Epithelial cell of esophagus (primary cell): ENCODE measurements around the gene SCAMP1.
A peak's percentile ranks its signal among the peaks of the same experiment; 100 is the strongest.

Experiments
- DNase-seq: peaks from one replicate; pipeline ENCODE4 v3.0.0; 2010; ENCODE audit warnings: low read depth
- H3K4me3 ChIP-seq: 2 replicates; pipeline ENCODE4 v1.5.1; 2011; ENCODE audit warnings: mild to moderate bottlenecking, low read length, control low read depth
- TF ChIP-seq, protein P1 (sequence below): IDR thresholded peaks from 2 replicates; pipeline ENCODE4 v1.5.1; 2011; ENCODE audit warnings: low read depth, mild to moderate bottlenecking, low read length, control low read depth, inconsistent platforms; ENCODE audit not compliant: insufficient read depth; ENCODE audit errors: missing control alignments

Gene SCAMP1

GRCh38 chr5:78360674-78360923 lies 182 bp downstream of the SCAMP1 start:
- TF ChIP-seq, protein P1, sequence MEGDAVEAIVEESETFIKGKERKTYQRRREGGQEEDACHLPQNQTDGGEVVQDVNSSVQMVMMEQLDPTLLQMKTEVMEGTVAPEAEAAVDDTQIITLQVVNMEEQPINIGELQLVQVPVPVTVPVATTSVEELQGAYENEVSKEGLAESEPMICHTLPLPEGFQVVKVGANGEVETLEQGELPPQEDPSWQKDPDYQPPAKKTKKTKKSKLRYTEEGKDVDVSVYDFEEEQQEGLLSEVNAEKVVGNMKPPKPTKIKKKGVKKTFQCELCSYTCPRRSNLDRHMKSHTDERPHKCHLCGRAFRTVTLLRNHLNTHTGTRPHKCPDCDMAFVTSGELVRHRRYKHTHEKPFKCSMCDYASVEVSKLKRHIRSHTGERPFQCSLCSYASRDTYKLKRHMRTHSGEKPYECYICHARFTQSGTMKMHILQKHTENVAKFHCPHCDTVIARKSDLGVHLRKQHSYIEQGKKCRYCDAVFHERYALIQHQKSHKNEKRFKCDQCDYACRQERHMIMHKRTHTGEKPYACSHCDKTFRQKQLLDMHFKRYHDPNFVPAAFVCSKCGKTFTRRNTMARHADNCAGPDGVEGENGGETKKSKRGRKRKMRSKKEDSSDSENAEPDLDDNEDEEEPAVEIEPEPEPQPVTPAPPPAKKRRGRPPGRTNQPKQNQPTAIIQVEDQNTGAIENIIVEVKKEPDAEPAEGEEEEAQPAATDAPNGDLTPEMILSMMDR, result no peak
- no peak for DNase-seq
- peak overlapping the region; percentile 95 for H3K4me3 ChIP-seq

DNA sequence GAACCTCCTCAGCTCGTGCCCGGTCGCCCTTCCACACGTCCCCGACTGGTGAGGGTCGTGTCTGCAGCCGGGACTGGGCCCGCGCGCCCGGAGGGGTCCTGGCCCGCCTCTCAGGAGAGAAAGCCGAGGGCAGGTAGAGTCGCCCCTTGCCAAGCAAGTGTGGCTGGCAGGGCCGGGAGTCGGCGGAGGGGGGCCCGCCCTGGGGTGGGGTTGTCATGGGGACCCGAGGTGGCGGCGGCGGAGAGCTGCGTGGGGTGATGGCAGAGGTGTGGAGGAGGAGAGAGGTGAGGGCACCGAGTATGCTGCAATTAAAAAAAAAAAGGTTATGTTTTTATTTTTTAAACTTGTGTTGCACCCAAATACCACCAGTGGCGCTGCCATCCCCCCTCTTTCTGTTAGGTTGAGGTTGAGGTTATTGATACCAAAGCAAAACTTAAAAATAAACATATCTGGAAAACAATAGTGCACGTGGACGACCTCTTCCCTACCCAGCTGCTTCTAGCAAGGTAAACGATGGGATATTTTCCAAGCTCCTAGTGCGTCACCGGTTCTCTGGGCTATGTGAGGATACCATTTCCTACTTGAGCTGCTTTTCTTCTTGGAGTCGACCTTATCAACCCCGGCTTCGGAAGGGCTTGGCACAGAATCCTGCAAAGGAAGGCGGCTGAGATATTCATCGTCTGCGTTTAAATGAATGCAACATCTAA lies 660 bp downstream of the SCAMP1 start:
- H3K4me3 ChIP-seq, result peak overlapping the region; percentile 95
- peak; percentile 67 for DNase-seq
- TF ChIP-seq, protein P1, result peak; percentile 20

DNA sequence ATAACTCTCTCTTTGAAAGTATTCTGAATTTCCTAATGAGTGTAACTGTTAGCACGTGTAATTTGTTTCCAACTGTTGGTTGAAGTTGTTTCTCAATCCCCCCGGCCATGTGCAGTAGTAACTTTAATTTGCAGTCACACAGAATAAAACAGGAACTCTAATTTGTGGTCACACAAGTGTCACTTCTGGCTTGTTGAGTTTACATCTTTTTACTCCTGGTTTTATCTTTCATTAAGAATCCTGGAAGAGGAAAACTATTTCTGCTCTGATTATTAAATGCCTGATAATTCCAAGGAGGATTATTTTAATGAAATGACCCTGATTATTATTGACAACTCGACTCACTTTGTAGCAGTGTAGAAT lies 1.2 kb downstream of the SCAMP1 start:
- H3K4me3 ChIP-seq, result peak overlapping the region; percentile 95
- no peak for DNase-seq
- TF ChIP-seq, protein P1, result no peak

DNA sequence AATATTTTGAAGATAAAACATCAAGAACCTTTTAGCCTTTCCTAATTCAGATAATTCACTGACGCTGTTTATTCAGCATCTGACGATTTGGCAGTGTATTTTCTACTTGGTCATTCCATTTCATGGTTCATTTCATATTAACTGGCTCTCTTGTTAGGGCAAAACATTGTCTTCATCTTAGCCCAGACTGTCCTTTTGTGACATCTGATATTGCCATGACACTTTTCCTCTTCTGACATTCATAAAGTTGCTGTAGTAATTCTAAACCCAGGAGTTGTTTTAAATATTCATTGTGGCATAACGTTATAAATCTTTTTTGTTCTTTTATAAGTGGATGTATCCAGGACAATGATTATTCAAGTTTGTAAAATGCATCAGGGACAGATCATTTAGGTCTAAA lies 1.8 kb downstream of the SCAMP1 start:
- TF ChIP-seq, protein P1, result no peak
- DNase-seq, result no peak
- no peak overlapping the region for H3K4me3 ChIP-seq

DNA sequence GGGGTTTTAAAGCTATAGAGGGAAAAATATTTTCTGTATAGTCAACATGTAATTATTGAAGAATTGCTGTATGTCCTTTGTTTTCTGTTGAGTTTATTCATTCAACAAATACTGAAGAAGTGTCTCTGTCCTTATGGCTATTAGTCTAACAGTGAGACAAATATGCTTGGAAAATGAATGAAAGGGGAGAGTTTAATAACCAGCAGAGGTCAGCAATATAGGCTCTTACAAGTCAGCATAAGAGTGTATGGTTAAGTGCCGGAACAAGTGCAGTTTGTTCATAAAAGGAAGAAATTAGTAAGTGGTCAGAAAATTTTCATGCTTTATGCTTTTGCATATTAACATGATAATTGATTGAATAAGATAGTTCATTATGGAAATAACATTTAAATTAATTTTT lies 3.6 kb downstream of the SCAMP1 start:
- TF ChIP-seq, protein P1, result no peak
- no peak overlapping the region for H3K4me3 ChIP-seq
- DNase-seq, result no peak

DNA sequence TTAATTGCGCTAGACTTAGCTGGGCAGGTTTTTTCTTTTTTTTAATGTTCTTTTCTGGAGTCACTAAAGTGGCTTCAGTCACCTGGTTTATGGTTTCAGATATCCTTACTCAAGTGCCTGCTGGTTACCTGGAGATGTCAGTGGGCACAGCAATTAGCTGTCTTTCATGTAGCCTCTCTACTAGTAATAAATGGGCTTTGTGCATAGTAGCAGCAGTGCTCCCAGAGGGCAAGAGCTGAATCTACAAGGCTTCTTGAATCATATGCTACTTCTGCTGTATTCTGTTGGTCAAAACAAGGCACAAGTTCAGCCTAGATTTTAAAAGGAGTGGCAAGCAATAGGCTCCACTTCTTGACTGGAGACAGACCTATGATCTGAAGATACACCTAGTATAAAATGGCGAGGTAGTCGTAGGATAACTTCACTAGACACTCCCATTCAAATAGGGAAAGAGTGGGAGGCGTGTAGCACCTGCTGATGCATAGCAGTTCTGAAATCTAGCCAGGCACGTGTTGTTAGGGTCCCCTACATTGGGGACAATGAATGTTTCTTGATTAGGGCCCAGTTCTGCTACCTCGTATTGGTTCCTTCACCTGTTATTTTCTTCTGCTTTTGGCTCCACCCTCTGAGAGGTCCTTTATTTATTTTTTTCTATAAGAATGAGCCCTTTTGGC lies 7.0 kb downstream of the SCAMP1 start:
- DNase-seq, result no peak
- TF ChIP-seq, protein P1, result no peak
- H3K4me3 ChIP-seq, result no peak overlapping the region

- TF ChIP-seq, protein P1, result no peak
- no peak for DNase-seq
- H3K4me3 ChIP-seq, result no peak overlapping the region
Measured at GRCh38 chr5:78369680-78370079, 9.3 kb downstream of the SCAMP1 start.
